Effector memory CD4-positive, alpha-beta T cell (primary cell): ENCODE measurements around the gene ART3.
"Not testable (repeated sequence)": the region's sequence is repeated elsewhere in the genome, so short reads cannot be mapped to it uniquely, and the experiment has no call there.

ENCODE experiments used
- DNase-seq, 3 donors: peaks; one replicate each; pipeline ENCODE4 v3.0.0-alpha.2; 2020
- H3K27ac ChIP-seq: 2 replicates; pipeline ENCODE4 v1.7.0; 2013; ENCODE audit warnings: mild to moderate bottlenecking, low read length, moderate library complexity; ENCODE audit not compliant: insufficient read depth, poor library complexity, severe bottlenecking
- H3K27me3 ChIP-seq: replicated peaks from 2 replicates; pipeline ENCODE4 v1.7.0; 2013; ENCODE audit warnings: mild to moderate bottlenecking, low read length; ENCODE audit not compliant: insufficient read depth, control insufficient read depth, poor library complexity, severe bottlenecking
- H3K36me3 ChIP-seq: 2 replicates; pipeline ENCODE4 v1.7.0; 2013; ENCODE audit warnings: mild to moderate bottlenecking, low read length, moderate library complexity; ENCODE audit not compliant: control insufficient read depth, insufficient read depth
- H3K4me1 ChIP-seq: 2 replicates; pipeline ENCODE4 v1.7.0; 2013; ENCODE audit warnings: low read length, mild to moderate bottlenecking; ENCODE audit not compliant: control insufficient read depth, insufficient read depth, poor library complexity, severe bottlenecking
- H3K4me3 ChIP-seq: 2 replicates; pipeline ENCODE4 v1.7.0; 2013; ENCODE audit warnings: low read length, low read depth, mild to moderate bottlenecking; ENCODE audit not compliant: insufficient read depth, poor library complexity, severe bottlenecking
- H3K9me3 ChIP-seq: 2 replicates; pipeline ENCODE4 v1.7.0; 2013; ENCODE audit warnings: mild to moderate bottlenecking, low read length, moderate library complexity; ENCODE audit not compliant: control insufficient read depth

Gene ART3

DNA sequence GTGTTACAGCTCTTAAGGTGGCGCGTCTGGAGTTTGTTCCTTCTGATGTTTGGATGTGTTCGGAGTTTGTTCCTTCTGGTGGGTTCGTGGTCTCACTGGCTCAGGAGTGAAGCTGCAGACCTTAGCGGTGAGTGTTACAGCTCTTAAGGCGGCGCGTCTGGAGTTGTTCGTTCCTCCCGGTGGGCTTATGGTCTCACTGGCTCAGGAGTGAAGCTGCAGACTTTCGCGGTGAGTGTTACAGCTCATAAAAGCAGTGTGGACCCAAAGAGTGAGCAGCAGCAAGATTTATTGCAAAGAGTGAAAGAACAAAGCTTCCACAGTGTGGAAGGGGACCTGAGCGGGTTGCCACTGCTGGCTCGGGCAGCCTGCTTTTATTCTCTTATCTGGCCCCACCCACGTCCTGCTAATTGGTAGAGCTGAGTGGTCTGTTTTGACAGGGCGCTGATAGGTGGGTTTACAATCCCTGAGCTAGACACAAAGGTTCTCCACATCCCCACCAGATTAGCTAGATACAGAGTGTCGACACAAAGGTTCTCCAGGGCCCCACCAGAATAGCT, 24.6 kb upstream of the ART3 start:
- DNase-seq, H3K9me3 ChIP-seq, H3K27ac ChIP-seq, H3K4me1 ChIP-seq, H3K36me3 ChIP-seq, H3K27me3 ChIP-seq, H3K4me3 ChIP-seq: not testable (repeated sequence)

DNA sequence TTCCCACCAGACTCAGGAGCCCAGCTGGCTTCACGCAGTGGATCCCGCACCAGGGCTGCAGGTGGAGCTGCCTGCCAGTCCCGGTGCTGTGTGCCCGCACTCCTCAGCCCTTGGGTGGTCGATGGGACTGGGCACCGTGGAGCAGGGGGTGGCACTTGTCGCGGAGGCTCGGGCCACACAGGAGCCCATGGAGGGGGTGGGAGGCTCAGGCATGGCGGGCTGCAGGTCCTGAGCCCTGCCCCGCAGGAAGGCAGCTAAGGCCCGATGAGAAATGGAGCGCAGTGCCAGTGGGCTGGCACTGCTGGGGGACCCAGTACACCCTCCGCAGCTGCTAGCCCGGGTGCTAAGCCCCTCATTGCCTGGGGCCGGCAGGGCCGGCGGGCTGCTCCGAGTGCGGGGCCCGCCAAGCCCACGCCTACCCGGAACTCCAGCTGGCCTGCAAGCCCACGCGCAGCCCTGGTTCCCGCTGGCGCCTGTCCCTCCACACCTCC, 23.9 kb upstream of the ART3 start:
- not testable (repeated sequence) for H3K9me3 ChIP-seq, DNase-seq, H3K27ac ChIP-seq, H3K27me3 ChIP-seq, H3K4me3 ChIP-seq, H3K4me1 ChIP-seq, H3K36me3 ChIP-seq

DNA sequence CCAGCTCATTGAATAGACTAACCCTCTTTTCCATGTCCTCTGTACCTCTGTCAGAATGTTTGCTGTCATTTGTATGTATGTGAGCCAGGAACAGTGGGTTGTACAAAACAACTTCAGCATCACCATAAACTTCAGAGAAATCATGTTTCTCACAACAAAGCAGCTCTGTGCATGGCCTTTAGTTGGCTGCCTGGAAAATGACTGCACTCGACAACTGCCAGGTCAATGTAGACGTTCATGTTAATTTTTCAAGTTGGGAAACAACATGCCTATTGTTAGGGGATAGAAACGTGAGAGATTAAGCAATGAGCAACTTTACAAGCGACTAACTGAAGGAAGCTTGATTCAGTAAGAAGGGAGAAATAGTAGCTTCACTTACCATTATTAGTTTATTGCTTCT, 20.8 kb upstream of the ART3 start:
- H3K27me3 ChIP-seq = no peaks in the 10 kb centered on the region
- H3K36me3 ChIP-seq = no peaks in the 10 kb centered on the region
- H3K9me3 ChIP-seq = no peaks in the 10 kb centered on the region
- no peak for DNase-seq
- H3K4me1 ChIP-seq = no peaks in the 10 kb centered on the region
- no peak overlapping the region for H3K27ac ChIP-seq
- H3K4me3 ChIP-seq = no peak overlapping the region

DNA sequence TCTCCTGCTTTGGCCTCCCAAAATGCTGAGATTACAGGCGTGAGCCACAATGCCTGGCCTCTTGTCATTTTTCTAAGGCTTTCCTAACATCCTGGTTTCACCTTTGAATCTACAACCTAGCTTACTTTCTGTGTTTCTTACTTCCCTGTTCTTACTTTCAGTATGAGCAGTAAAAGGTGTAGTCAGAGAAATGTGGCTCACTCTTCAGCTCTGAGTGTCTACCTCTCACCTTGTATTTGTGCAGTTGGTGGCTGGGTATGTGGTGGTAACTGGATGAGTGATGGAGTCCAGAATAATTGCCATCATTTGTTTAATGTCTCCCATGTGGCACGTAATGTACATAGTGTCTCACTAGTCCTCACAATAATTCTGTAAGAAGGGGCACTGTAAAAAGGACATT, 19.5 kb upstream of the ART3 start:
- H3K4me1 ChIP-seq = no peaks in the 10 kb centered on the region
- no peaks in the 10 kb centered on the region for H3K36me3 ChIP-seq
- H3K27me3 ChIP-seq = no peaks in the 10 kb centered on the region
- H3K27ac ChIP-seq = no peak overlapping the region
- DNase-seq = no peak
- no peak overlapping the region for H3K4me3 ChIP-seq
- H3K9me3 ChIP-seq = no peaks in the 10 kb centered on the region

DNA sequence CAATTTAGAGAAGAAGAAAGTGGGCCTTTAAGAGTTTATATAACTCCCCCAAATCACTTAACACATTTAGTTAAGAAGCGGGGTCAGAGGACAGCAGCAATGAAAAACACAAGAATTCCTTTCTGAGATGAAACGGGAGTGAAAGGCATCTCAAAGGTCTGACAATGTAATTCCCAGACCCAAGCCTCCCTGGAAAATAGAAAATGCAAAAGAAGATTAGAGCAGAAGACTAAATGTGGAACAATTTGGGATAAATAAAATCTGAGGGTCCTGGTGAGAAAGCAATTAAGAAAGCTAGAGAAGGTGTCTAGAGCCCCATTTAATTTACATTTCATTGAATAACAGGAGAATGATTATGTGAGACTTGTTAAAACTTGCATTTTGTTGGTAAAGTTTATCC, 19.1 kb upstream of the ART3 start:
- no peaks in the 10 kb centered on the region for H3K36me3 ChIP-seq
- no peaks in the 10 kb centered on the region for H3K4me1 ChIP-seq
- H3K4me3 ChIP-seq = no peak overlapping the region
- H3K27ac ChIP-seq = no peak overlapping the region
- no peak for DNase-seq
- no peaks in the 10 kb centered on the region for H3K9me3 ChIP-seq
- H3K27me3 ChIP-seq = no peaks in the 10 kb centered on the region

DNA sequence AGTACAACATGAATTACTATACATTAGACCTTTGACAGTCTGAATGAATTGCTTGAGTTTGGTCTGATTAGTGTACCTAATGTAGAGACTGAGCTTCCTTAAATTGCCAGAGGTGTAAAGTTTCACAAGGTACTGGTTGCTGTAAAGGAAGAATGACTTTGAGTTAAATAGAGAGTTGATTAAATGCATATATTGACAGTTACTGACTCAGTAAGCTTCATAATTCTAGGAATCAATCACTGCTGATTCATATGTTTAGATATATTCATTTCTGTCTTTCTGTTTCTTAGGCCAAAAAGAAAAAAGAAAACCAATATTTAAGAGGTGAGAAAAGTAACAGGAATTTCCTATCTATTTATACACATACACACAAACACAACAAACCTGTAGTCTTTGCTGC, 16.2 kb upstream of the ART3 start:
- no peaks in the 10 kb centered on the region for H3K27me3 ChIP-seq
- no peaks in the 10 kb centered on the region for H3K4me1 ChIP-seq
- H3K4me3 ChIP-seq = no peak overlapping the region

DNA sequence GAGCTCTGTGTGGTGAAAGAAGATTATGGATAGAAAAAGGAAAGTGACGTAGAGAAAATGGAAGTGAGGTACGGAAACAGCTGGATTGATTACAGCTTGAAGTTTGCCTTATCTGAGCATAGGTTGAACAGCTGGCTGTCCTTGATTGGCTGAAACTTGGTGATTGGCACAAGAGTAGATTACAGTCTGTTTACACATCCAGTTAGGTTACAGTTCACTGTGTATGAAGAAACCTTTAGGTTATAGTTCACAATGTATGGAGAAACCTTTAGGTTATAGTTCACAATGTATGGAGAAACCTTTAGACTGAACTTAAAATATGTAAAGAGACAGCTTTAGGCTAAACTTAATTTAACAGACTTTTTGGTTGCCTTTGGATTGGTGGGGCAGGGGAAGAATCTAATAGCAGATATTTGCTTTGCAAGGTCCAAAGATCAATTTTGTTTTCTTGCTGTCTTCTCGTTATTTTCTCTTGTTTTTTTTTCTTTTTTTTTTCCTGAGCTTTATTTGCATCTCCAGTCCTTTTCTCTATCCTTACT, 15.6 kb upstream of the ART3 start:
- no peak for DNase-seq
- Histone ChIP-seq H3K4me3 (no peak overlapping the region), H3K27me3 (no peaks in the 10 kb centered on the region), H3K4me1 (no peaks in the 10 kb centered on the region), H3K36me3 (no peaks in the 10 kb centered on the region), H3K9me3 (no peaks in the 10 kb centered on the region), H3K27ac (no peak overlapping the region)

More for the DNA sequence above, 16.2 kb upstream of the ART3 start:
- Histone ChIP-seq H3K27ac (no peak overlapping the region), H3K36me3 (no peaks in the 10 kb centered on the region), H3K9me3 (no peaks in the 10 kb centered on the region)
- DNase-seq = no peak

DNA sequence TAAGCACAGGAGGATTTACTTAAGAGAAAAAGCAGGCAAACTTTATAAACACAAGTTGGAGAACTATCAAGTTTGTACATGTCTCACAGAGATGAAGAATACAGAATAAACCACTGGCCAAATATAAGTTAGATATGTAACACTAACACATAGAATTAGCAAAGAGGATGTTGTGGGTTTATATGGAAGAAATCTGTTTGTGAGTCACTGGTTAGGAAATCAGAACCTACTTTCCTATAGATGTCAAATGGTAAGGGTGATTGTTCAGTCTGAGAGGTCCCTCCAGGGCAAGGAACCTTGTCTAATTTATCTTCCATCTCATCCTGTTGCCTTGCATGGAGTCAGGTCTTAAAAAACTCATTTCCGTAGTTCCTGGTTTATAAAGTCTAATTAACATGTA, 14.8 kb upstream of the ART3 start:
- DNase-seq = no peak
- no peak overlapping the region for H3K27ac ChIP-seq

DNA sequence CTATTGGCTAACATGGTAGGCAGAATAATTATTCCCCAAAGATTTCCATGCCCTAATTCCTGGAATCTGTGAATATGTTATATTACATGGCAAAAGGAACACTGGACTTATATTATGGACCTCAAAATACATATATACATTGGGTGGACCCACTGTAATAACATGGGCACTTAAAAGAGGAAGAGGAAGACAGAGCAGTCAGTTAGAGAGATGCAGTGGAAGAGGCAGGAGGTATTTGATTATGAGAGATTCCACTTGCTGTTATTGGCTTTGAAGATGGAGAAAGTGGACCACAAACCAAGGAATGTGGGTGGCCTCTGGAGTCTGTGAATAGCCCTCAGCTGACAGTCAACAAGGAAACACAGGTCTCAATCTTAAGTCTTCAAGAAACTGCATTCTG, 14.0 kb upstream of the ART3 start:
- DNase-seq = no peak
- H3K4me3 ChIP-seq = no peak overlapping the region

More for the DNA sequence above, 14.8 kb upstream of the ART3 start:
- Histone ChIP-seq H3K4me3 (no peak overlapping the region), H3K36me3 (no peaks in the 10 kb centered on the region), H3K9me3 (no peaks in the 10 kb centered on the region), H3K4me1 (no peaks in the 10 kb centered on the region), H3K27me3 (no peaks in the 10 kb centered on the region)

DNA sequence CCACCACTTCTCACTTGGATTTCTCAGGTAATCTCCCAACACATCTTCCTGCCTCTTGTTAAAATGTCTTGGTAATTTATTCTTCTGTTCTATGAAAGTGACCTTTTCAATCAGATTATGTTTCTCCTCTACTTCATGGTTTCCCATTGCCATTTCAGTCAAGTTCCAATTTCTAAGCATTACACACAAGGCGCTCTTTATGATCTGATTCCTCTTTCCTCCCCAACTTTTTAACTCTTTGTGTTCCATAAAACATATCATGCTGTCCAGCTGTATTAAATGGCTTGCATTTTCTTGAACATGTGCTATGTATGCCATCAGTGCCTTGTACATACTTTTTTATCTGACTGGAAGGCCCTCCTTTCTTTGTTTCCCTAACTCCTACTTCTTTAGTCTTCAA, 13.1 kb upstream of the ART3 start:
- Histone ChIP-seq H3K9me3 (no peaks in the 10 kb centered on the region), H3K27ac (no peak overlapping the region), H3K4me1 (no peaks in the 10 kb centered on the region), H3K36me3 (no peaks in the 10 kb centered on the region), H3K27me3 (no peaks in the 10 kb centered on the region), H3K4me3 (no peak overlapping the region)
- DNase-seq = no peak

More for the DNA sequence above, 14.0 kb upstream of the ART3 start:
- Histone ChIP-seq H3K9me3 (no peaks in the 10 kb centered on the region), H3K27me3 (no peaks in the 10 kb centered on the region), H3K4me1 (no peaks in the 10 kb centered on the region), H3K27ac (no peak overlapping the region), H3K36me3 (no peaks in the 10 kb centered on the region)
